ENCODE results near the gene TSPAN4.

Gene TSPAN4

DNA sequence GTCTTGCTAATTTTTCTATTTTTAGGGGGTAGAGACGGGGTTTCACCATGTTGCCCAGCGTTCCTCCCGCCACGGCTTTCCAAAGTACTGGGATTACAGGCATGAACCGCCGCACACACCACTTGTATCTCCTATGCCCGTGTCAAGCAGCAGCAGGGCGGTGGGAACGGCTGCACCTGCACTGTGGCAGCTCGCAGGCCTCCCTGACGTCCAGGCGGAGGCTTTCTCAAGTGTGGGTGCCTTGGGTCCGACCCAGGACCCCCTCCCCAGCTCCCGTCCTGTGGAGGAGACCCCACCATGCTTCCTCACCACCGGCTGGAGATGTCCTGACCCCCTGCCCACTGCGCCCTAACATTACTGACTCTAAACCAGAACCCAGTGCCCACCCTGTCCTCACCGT, 25.7 kb downstream of the TSPAN4 start:
- no peak for DNase-seq

DNA sequence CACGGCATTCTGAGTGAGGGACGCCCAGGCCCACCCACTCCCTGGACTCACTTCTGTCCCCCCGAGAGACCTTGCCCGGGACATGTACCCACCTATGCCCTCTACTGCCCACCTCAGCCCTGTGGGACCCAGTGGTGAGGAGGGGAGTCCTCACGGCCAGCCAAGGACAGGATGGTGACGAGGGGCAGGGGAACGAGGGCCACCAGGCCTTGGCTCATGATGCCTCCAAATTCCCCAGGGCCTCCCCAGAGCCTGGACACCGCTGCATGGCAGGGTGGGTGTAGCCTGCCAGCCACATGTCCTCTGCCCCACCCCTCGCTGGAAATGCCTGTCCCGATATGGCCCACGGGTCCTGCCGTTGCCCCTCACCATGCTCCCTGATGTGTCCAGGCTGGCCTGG, 26.1 kb downstream of the TSPAN4 start:
- no peak for DNase-seq

- no peak for DNase-seq
These were observed 26.9 kb downstream of the TSPAN4 start for GRCh38 chr11:869399-870126.

DNA sequence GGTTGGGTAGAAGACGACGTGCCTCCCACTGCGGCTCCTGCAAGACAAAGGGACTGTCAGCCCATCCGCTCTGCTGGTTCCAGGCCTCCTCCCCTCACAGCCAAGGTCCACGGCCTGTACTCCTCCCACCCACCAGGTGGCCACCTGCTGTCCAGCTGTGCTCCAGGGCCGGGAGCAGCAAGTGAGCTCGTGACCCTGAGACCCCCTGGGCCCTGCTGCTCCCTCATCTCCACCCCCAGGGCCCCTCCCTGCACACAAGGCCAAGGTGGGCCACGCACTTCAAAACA, 27.4 kb downstream of the TSPAN4 start:
- DNase-seq = no peak

- DNase-seq = no peak
These were observed 27.8 kb downstream of the TSPAN4 start for GRCh38 chr11:870418-870817.

DNA sequence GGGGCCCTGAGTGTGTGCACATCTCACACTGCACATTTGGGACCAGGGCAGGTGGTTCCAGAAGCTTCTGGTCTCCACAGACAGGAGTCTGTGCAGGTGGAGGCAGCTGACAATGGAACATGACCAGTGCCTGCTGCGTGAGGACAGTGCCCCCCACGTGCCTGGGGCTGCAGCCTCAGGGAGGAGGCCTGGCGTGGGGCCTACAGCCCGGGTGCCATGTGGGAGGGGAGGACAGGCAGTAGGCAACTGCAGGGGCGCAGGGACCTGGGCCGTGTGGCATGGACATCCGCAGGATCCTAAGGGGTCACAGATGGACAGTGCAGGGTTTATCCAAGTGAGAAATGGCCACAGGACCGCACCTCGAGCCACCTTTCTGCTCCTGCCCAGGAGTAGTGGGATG, 28.8 kb downstream of the TSPAN4 start:
- no peak for DNase-seq

GRCh38 chr11:872799-873198, 30.1 kb downstream of the TSPAN4 start:
- DNase-seq = no peak

DNA sequence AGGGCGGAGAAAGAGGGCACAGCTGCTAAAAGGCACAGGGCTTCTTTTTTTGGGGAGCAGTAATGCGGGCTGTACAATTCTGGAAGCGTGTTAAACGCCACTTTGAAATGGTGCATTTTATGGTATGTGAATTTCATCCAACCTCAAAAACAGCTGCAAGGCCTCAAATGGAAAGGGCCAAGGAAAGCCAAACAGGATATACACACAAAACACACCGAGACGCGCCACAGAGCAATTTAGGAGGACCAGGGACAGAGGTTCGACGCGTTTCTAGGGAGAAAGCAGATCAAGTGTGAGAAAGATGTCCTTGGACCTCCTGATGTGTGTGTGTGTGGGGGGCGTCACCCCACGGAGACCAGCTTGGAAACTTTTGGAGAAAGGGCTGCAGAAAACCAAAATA, 31.1 kb downstream of the TSPAN4 start:
- DNase-seq = no peak

GRCh38 chr11:875203-875602, 32.6 kb downstream of the TSPAN4 start:
- DNase-seq = no peak

GRCh38 chr11:875769-876301, 33.2 kb downstream of the TSPAN4 start:
- no peak for DNase-seq

- DNase-seq = no peak
These were observed 33.9 kb downstream of the TSPAN4 start for GRCh38 chr11:876545-876944.

- no peak for DNase-seq
These were observed 34.9 kb downstream of the TSPAN4 start for GRCh38 chr11:877565-877964.

- DNase-seq = no peak
These were observed 37.8 kb downstream of the TSPAN4 start for GRCh38 chr11:880447-880846.

- no peak for DNase-seq
These were observed 39.9 kb downstream of the TSPAN4 start for GRCh38 chr11:882596-882995.

GRCh38 chr11:883527-883926, 40.9 kb downstream of the TSPAN4 start:
- no peak for DNase-seq

GRCh38 chr11:884578-885070, 42.0 kb downstream of the TSPAN4 start:
- no peak for DNase-seq

GRCh38 chr11:886568-886967, 43.9 kb downstream of the TSPAN4 start:
- no peak for DNase-seq

DNA sequence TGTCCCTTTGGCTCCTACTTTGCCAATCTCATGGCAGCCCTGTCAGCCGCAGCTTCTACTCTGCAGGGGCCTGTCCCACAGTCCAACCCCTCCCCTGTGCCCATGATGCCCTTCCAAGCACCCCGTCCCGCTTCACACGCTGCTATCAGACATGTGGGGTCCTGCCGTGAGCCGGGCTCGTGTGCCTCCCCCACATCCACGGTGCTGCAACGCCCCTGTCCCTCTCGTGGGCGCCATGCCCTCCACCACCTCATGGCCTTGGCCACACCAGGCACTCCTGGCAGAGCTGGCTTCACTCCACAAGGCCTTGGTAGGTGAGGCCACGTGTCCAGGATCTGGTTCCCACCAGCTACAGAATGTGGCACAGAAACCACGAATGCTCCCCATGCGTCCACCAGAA, 44.9 kb downstream of the TSPAN4 start:
- DNase-seq = no peak

- no peak for DNase-seq
These were observed 45.9 kb downstream of the TSPAN4 start for GRCh38 chr11:888310-889212.

- DNase-seq = no peak
These were observed 46.6 kb downstream of the TSPAN4 start for GRCh38 chr11:889257-889656.

GRCh38 chr11:889687-890475, 47.2 kb downstream of the TSPAN4 start:
- DNase-seq = no peak

- no peak for DNase-seq
These were observed 48.3 kb downstream of the TSPAN4 start for GRCh38 chr11:890794-891540.
